ENCODE measurements around the gene ZC3H18.
"Not testable (repeated sequence)": the region's sequence is repeated elsewhere in the genome, so short reads cannot be mapped to it uniquely, and the experiment has no call there.

ZC3H18 gene

GRCh38 chr16:88654363-88655052, 84.3 kb downstream of the ZC3H18 start:
- no peak for DNase-seq (ENCODE audit: low read depth)

- DNase-seq (ENCODE audit: low read depth) = no peak
Measured at GRCh38 chr16:88655053-88655732, 85.0 kb downstream of the ZC3H18 start.

GRCh38 chr16:88655733-88656281, 85.6 kb downstream of the ZC3H18 start:
- no peak for DNase-seq (ENCODE audit: low read depth)

GRCh38 chr16:88656291-88656980, 86.2 kb downstream of the ZC3H18 start:
- no peak for DNase-seq (ENCODE audit: low read depth)

DNA sequence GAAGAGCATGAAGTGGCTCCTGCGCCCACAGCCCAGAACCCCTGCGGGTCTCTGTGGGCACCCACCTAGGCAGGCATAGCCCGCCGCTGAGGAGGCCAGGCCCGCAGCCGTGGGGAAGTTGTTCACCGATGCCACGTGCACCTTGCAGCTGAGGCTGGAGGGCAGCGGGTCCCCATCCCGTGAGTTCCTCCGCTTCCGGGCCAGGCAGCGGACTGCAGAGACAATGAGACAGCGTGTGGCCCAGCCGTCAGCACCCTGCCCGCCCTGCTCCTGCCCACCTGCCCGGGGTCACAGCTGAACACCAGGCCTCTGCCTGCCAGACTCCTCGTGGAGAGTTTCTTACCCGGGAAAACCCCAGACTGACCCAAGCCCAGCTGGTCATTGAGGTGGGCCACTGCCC, 87.2 kb downstream of the ZC3H18 start:
- no peak for DNase-seq (ENCODE audit: low read depth)

DNA sequence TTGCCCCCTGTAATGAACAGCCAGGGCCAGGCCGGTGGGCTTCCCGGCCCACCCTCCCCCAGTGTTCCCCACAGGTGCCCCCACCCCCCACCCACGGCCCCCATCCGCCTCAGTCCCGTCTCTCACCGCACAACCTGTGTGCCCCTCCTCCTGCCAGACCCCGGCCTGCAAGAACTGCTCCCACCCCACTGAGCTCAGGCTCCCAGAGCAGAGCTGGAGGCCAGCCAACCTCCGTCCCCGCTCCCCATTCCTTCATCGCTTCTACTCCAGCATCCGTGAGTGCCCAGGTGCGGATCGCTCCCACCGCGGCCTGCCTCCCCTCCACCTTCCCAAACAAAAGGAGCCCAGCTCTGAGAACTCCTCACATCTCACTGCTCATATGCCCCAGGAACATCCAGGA, 88.5 kb downstream of the ZC3H18 start:
- DNase-seq (ENCODE audit: low read depth) = no peak

GRCh38 chr16:88659160-88659559, 89.0 kb downstream of the ZC3H18 start:
- no peak for DNase-seq (ENCODE audit: low read depth)

DNA sequence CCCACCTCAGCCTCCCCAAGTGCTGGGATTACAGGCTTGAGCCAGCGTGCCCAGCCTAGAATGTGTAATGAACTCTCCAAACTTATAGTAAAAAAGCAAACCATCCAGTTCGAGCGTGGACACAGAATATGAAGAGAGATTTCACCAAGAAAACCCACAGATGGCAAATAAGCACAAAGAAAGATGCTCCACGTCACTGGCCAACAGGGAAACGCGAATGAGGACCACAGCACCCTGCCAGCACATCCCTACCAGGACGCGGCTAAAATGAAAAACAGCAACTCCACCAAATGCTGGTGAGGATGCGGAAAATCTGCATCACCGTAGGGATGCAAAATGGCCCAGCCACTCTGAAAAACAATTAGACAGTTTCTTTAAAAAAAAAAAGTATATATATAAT, 91.3 kb downstream of the ZC3H18 start:
- no peak for DNase-seq (ENCODE audit: low read depth)

GRCh38 chr16:88662222-88662842, 92.1 kb downstream of the ZC3H18 start:
- peak; percentile 30 for DNase-seq (ENCODE audit: low read depth)

- peak; percentile 99 for DNase-seq (ENCODE audit: low read depth)
Measured at GRCh38 chr16:88662843-88663606, 92.8 kb downstream of the ZC3H18 start, which contains the start of gene MVD. MVD (minus strand) TSS chr16:88663091; CDS start chr16:88663080, 11 bp downstream.

GRCh38 chr16:88665148-88665547, 94.9 kb downstream of the ZC3H18 start:
- DNase-seq (ENCODE audit: low read depth) = no peak

GRCh38 chr16:88665570-88665969, 95.4 kb downstream of the ZC3H18 start:
- no peak for DNase-seq (ENCODE audit: low read depth)

DNA sequence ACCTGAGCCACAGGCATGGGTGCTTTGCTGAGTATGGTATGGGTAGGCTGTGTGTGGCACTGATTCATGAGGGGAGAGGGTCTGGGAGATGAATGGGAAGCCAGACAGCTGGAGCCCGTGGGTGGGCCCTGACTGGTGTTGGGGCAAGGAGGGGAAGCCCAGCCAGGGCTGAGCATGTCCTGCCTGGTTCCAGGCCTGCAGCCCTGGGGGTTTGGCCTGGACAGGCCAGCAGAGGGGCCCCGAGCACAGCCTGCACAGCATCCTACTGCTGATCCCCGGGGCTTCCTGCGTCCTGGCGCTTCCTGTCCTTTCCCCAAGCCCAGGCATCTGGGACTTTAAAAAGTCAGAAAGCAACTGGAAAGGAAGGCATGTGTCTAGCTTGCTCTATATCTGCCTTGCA, 97.3 kb downstream of the ZC3H18 start:
- no peak for DNase-seq (ENCODE audit: low read depth)

GRCh38 chr16:88669493-88669892, 99.3 kb downstream of the ZC3H18 start:
- DNase-seq (ENCODE audit: low read depth) = not testable (repeated sequence)

- DNase-seq (ENCODE audit: low read depth) = no peak
Measured at GRCh38 chr16:88669980-88670379, 99.8 kb downstream of the ZC3H18 start.

GRCh38 chr16:88671806-88672205, 101.6 kb downstream of the ZC3H18 start:
- no peak for DNase-seq (ENCODE audit: low read depth)

- DNase-seq (ENCODE audit: low read depth) = peak; percentile 48
Measured at GRCh38 chr16:88672776-88673175, 102.6 kb downstream of the ZC3H18 start.

- no peak for DNase-seq (ENCODE audit: low read depth)
Measured at GRCh38 chr16:88673716-88674379, 103.6 kb downstream of the ZC3H18 start.

GRCh38 chr16:88676502-88677242, 106.5 kb downstream of the ZC3H18 start:
- DNase-seq (ENCODE audit: low read depth) = no peak

DNA sequence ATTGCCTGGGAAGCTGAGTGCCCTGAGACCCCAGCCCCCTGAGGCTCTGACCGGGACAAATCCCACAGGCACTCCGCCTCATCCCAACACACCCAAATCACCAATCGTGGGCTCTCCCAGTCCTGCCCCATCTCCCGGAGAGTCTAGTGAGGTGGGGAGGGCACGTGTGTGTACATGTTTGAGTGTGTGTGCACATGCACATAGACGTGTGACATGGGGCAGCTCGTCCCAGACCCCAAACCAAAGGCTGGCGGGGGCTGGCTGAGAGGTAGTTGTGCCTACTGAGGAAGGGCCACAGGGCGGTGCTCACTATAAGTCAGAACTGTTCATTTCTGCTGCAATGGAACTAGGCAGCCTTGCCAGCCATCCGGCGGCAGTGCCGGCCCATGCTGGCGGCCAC, 107.5 kb downstream of the ZC3H18 start:
- DNase-seq (ENCODE audit: low read depth) = no peak
